Lung (tissue), 12 donors: ENCODE measurements around the gene TMEM80. TPM values are rescaled to one million over a fixed set of nuclear protein-coding genes. Genes with fewer than 3 reads are reported as not detected.

Source experiments
- ATAC-seq: fragments of 200-7000 bp; cut with Tn5 transposase; one replicate; pipeline ENCODE4 v1.9.1; 2020; ENCODE audit warnings: moderate number of reproducible peaks; ENCODE audit not compliant: insufficient read depth, low FRiP score
- DNase-seq, 3 donors: peaks; one replicate each; pipeline ENCODE4 v3.0.0-alpha.2; 2013 to 2017
- H3K27ac ChIP-seq, 2 donors: one replicate each; pipeline ENCODE4 v1.5.1; 2013; ENCODE audit warnings: mild to moderate bottlenecking in 2 of 2, moderate library complexity in 2 of 2, control low read depth in 1 of 2, inconsistent platforms in 1 of 2, low read depth in 1 of 2, low read length in 1 of 2
- H3K27me3 ChIP-seq, 3 donors: one replicate each; pipeline ENCODE4 v1.5.1; 2013; ENCODE audit warnings: low read length in 2 of 3; ENCODE audit not compliant: control insufficient read depth in 3 of 3, insufficient read depth in 3 of 3
- H3K36me3 ChIP-seq, 4 donors: one replicate each; pipeline ENCODE4 v1.5.1; 2013; ENCODE audit warnings: low read length in 4 of 4, mild to moderate bottlenecking in 1 of 4, moderate library complexity in 1 of 4; ENCODE audit not compliant: control insufficient read depth in 4 of 4, insufficient read depth in 4 of 4
- H3K4me1 ChIP-seq, 5 donors: one replicate each; pipeline ENCODE4 v1.5.1; 2013; ENCODE audit warnings: low read length in 5 of 5, mild to moderate bottlenecking in 2 of 5, moderate library complexity in 1 of 5; ENCODE audit not compliant: control insufficient read depth in 5 of 5, insufficient read depth in 5 of 5
- H3K4me3 ChIP-seq: one replicate; pipeline ENCODE4 v1.5.1; 2013; ENCODE audit warnings: mild to moderate bottlenecking, control low read depth, moderate library complexity
- H3K9ac ChIP-seq, 2 donors: one replicate each; pipeline ENCODE4 v1.5.1; 2013; ENCODE audit warnings: low read length in 2 of 2, control low read depth in 1 of 2; ENCODE audit not compliant: insufficient read depth in 1 of 2
- H3K9me3 ChIP-seq, 4 donors: one replicate each; pipeline ENCODE4 v1.5.1; 2013; ENCODE audit warnings: low read length in 3 of 4, mild to moderate bottlenecking in 1 of 4, moderate library complexity in 1 of 4; ENCODE audit not compliant: control insufficient read depth in 4 of 4, insufficient read depth in 3 of 4
- CTCF ChIP-seq: IDR thresholded peaks from 2 replicates; pipeline ENCODE4 v1.5.1; 2012; ENCODE audit warnings: mild to moderate bottlenecking; ENCODE audit errors: control extremely low read depth, extremely low read depth
- WGBS, 2 donors: extraction: QIAGEN DNeasy Blood & Tissue Kit; methylation state at CpG; one replicate each; pipeline ENCODE4 v1.1.7; 2013; 5-methylcytosine and 5-hydroxymethylcytosine counted together
- polyA plus RNA-seq, 2 donors: library from polyadenylated mRNA; stranded (reverse); fragments of 200-250 nt; gene quantifications; one replicate each; pipeline ENCODE4 v1.2.1, GENCODE V29; 2013
- total RNA-seq, 2 donors: library from RNA; depleted of rRNA in 1 of 2; stranded (reverse); fragments of >200 nt in 1 of 2; gene quantifications; one replicate each; pipeline ENCODE4 v1.2.1, GENCODE V29; 2014 to 2021
- donor health status: control.
- donor health status: control.
- donor health status: Bipolar disorder and iron deficiency.
- donor health status: healthy.
- donor health status: DM: yes; HTN: yes; CAD: no.

Gene TMEM80
- total and polyA plus RNA-seq, 4 donors: 10.3 to 28.1 (median 18.5) TPM

- ATAC-seq (peak; percentile 8), DNase-seq (peak in 1 of 3 donors; percentile 31)
- no peak for TF ChIP-seq CTCF
- whole genome bisulfite sequencing, 2 donors: 22 to 25% methylated on average over 45 to 46 of the region's 46 CpGs
- Histone ChIP-seq H3K9me3 (no peaks in the 10 kb centered on the region), H3K27me3 (no peaks in the 10 kb centered on the region), H3K36me3 (no peaks in the 10 kb centered on the region), H3K9ac (no peak overlapping the region), H3K27ac (peak overlapping the region; percentile 93 to 96), H3K4me1 (peaks cover 0 to 17% (median 6%) of the 10 kb centered on the region in 5 donors), H3K4me3 (peak overlapping the region; percentile 99)
These were observed 50.9 kb downstream of the TMEM80 start for GRCh38 chr11:746289-747157.

- TF ChIP-seq CTCF: peak; percentile 21
These were observed 51.8 kb downstream of the TMEM80 start, which contains the start of gene TALDO1 for GRCh38 chr11:747158-748006. TSS of gene TALDO1 (plus strand) at chr11:747464. CDS start at chr11:747482, 18 bp downstream.

GRCh38 chr11:748007-748359 is 52.4 kb downstream of the TMEM80 start:
- Histone ChIP-seq H3K9me3 (no peaks in the 10 kb centered on the region), H3K4me3 (peak overlapping the region; percentile 99), H3K9ac (peak overlapping the region; percentile 30 to 37), H3K27ac (peak overlapping the region in 1 of 2 donors; percentile 93), H3K4me1 (peaks cover 0 to 17% (median 6%) of the 10 kb centered on the region in 5 donors), H3K36me3 (peaks cover 0 to 4% (median 2%) of the 10 kb centered on the region in 4 donors), H3K27me3 (no peaks in the 10 kb centered on the region)
- DNase-seq: no peak
- peak; percentile 15 for ATAC-seq
- TF ChIP-seq CTCF: no peak
- WGBS, 2 donors: 0 to 4% methylated on average over 18 of the region's 18 CpGs

More at GRCh38 chr11:747158-748006, 51.8 kb downstream of the TMEM80 start, which contains the start of gene TALDO1:
- Histone ChIP-seq H3K27ac (peak within 1 kb of the TSS; percentile 93 to 96), H3K4me1 (peaks cover 0 to 17% (median 6%) of the 10 kb centered on the region in 5 donors), H3K27me3 (no peaks in the 10 kb centered on the region), H3K4me3 (peak within 1 kb of the TSS; percentile 99), H3K9ac (peak within 1 kb of the TSS; percentile 30 to 37), H3K36me3 (peaks cover 0 to 2% (median 0%) of the 10 kb centered on the region in 4 donors), H3K9me3 (no peaks in the 10 kb centered on the region)
- ATAC-seq (peak; percentile 99), DNase-seq (peak; percentile 90 to 93 (median 92))
- WGBS, 2 donors: 1% methylated on average over 96 to 112 of the region's 112 CpGs
